NCI-H1417 treated with DMSO at 0.1 percent for 48 hours (cell line): ENCODE results near the gene ALOX12B.
"Not testable (repeated sequence)": the region's sequence is repeated elsewhere in the genome, so short reads cannot be mapped to it uniquely, and the experiment has no call there.

ENCODE experiments used
- DNase-seq: peaks from one replicate; lab custom pipeline; 2025; lab: John Stamatoyannopoulos, UW

ALOX12B gene

GRCh38 chr17:8044819-8045810, 42.4 kb downstream of the ALOX12B start:
- no peak for DNase-seq

DNA sequence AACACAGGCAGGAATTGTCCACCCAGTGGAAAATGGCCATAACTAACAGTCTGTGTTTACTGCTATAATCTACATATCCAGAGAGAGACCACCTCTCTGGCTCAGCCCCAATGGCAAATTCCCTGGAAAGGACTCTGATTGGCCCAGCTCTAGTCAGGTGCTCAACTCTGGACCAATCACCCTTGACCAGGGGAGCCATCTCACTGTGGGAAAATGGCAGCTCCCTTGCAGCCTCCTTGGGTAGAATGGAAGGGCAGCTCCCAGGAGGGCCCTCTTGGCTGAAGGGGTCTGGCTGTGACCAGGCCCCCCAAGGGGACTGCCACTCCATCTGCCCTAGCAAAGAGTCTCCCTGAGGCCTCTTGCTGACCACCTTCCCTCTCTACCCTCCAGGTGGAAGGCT, 45.5 kb downstream of the ALOX12B start:
- no peak for DNase-seq

DNA sequence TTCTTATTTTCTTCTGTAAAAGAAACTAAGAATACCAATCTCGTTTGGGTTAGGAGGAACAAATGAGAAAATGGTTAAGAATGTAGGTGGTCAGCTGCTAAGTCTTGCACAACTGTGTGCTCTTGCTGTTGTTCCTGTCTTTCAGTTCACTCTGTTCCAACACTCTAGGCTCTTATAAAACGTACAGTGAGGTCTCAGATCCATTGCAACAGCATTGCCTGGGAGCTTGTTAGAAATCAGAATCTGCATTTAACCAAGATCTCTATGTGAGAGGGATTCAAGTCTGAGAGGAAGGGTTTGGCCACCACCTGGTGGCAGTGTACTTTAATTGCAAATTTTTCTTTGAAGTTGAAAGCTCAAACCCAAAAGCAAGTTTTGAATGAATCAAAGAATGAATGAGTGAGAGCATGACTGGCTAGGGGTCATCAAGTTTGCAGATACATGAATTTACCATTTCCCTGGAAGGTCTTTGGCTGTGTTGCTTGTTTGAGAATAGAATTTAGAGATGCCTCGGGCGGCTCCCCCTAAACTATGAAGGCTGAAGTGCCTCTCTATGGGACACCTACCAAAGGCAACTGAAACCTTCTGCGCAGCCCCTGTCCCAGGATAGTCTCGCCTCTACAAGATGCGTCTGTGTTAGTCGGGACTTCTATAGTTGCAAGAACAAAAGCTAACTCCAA, 46.1 kb downstream of the ALOX12B start:
- DNase-seq: no peak

- DNase-seq: no peak
Observed at GRCh38 chr17:8039611-8040168, 47.8 kb downstream of the ALOX12B start.

GRCh38 chr17:8038954-8039610, 48.4 kb downstream of the ALOX12B start, which contains the start of gene ALOX15B:
ALOX15B (plus strand) TSS chr17:8039059; CDS start chr17:8039156, 97 bp downstream.
- DNase-seq: no peak

- DNase-seq: no peak
Observed at GRCh38 chr17:8032442-8032841, 55.1 kb downstream of the ALOX12B start.

DNA sequence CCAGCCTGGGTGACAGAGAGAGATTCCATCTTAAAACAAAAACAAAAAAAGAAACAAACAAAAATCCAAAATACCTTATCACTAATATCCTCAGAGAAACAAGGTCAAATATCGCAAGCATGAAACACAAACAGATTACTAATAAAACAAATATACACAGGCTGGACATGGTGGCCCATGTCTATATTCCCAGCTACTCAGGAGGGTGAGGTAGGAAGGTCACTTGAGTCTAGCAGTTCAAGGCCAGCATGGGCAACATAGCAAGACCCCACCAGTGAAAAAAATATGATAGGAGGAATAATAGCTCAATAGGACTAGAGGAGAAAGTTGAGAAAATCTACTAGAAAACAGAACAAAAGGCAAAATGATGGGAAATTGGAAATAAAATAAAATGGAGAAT, 55.6 kb downstream of the ALOX12B start:
- DNase-seq: no peak

DNA sequence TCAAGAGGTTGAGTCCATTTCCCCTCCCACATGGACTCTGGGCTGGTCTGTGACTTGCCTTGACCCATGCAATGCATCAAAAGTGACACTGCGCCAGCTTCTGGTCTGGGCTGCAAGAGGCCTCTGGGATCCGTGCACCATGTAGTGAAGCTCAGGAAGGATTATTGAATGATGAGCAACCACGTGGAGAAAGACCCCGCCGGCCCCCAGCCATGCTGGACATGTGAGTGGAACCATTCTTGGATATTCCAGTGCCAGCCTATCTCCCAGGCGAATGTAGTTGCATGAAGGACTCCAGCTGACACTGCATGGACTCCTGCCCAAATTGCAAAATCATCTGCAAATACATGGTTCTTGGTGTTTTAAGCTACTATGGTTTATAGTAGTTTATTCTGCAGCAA, 56.3 kb downstream of the ALOX12B start:
- DNase-seq: no peak

DNA sequence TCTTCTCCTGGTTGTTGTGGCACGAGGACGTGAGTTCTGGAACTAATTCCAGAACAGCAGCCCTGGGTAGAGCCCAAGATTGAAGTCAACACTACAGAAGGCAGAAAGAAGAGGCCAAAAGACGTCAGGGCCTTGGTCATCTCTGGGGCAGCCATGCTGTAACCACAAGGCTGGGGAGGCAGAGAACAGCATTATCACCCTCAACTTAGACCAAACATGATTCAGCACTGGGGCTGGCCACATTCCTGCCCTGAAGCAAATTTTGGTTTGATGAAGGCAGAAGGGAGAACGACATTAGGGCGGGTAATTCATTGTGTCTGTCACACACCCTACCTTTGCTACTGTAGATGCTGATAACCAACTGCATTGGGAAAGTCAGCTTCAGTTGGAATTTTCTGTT, 58.4 kb downstream of the ALOX12B start:
- DNase-seq: no peak

GRCh38 chr17:8025176-8025911, 62.2 kb downstream of the ALOX12B start:
- no peak for DNase-seq

GRCh38 chr17:8024161-8024560, 63.4 kb downstream of the ALOX12B start:
- DNase-seq: not testable (repeated sequence)
